HG03097 (cell line): Measurements from ENCODE around the gene CST7.
A peak's percentile ranks its signal among the peaks of the same experiment; 100 is the strongest.
"Not testable (repeated sequence)": the region's sequence is repeated elsewhere in the genome, so short reads cannot be mapped to it uniquely, and the experiment has no call there.

Source experiments
- ATAC-seq: cut with Tn5 transposase; IDR thresholded peaks from one replicate; pipeline ENCODE4 v1.9.1; 2021; ENCODE audit not compliant: unreplicated experiment, low FRiP score

Gene CST7

GRCh38 chr20:24948939-24949679 lies at the start of gene CST7:
TSS of gene CST7 (plus strand) at chr20:24949269. CDS start at chr20:24949506, 237 bp downstream.
- peak; percentile 66 for ATAC-seq

- ATAC-seq, result no peak
Observed at GRCh38 chr20:24906806-24907205, 42.3 kb upstream of the CST7 start.

- ATAC-seq, result no peak
Observed at GRCh38 chr20:24908642-24909041, 40.4 kb upstream of the CST7 start.

DNA sequence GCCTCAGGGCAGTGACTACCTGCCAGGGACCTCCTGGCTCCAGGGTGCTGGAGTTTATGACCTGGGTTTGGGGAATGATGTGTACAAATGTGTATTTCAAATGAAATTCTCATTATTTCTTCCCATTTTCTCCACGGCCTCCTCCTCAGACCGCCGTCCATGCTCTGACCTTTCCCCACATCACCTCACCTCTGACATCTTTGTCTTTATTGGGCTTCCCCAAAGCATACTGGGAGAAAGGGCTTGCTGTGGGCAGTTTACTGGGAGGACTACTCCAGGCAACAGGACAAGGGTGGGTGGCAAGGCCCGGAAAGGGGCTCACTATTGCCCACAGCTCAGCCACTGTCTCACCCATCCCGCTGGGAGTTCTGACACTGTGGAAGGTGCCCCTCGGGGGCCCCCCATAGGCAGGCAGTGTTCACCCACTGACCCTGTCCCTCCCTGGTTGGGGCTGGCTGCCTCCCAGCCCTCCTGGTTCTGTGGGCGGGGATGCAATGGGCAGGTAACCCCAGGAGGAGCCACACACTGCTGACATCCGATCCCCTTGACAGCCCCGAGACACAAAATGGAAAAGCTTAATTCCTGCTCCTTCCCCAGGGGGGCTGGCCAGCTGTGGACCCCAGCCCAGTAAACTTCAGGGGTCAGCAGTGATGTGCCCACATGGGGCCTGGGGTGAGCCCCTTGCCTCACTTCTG lies 39.8 kb upstream of the CST7 start:
- no peak for ATAC-seq

GRCh38 chr20:24909861-24910260 lies 39.2 kb upstream of the CST7 start:
- ATAC-seq, result no peak

GRCh38 chr20:24910461-24910860 lies 38.6 kb upstream of the CST7 start:
- ATAC-seq, result no peak

GRCh38 chr20:24911461-24911860 lies 37.6 kb upstream of the CST7 start:
- ATAC-seq, result no peak

- no peak for ATAC-seq
Observed at GRCh38 chr20:24912397-24913075, 36.5 kb upstream of the CST7 start.

DNA sequence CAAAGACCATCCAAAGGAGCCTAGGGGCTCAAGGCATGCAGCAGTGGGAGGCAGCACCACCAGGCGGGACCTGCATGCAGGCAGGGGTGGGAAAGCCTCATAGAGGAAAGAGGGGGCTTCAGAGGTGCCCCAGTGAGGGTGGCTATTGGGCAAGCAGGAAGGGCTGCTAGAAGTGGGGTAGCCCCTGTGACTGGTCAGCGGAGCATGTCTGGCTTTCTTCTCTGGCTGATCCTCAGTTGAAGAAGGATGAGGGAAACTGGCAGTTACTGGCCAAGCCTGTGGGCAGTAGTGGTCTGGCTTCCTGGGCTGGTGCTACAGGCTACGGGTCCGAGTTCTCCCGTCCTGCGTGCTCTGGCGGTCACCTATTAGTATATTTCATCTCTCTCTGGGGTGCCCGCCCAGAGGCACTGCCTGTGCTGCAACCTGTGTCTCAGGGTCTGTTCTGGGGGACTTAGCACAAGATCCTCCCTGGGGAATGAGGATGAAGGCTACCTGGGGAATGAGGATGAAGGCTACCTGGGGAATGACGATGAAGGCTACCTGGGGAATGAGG lies 35.9 kb upstream of the CST7 start:
- ATAC-seq, result no peak

- no peak for ATAC-seq
Observed at GRCh38 chr20:24914388-24915241, 34.5 kb upstream of the CST7 start.

GRCh38 chr20:24915440-24915839 lies 33.6 kb upstream of the CST7 start:
- ATAC-seq, result no peak

GRCh38 chr20:24915892-24916291 lies 33.2 kb upstream of the CST7 start:
- ATAC-seq, result no peak

- no peak for ATAC-seq
Observed at GRCh38 chr20:24916412-24916811, 32.7 kb upstream of the CST7 start.

- no peak for ATAC-seq
Observed at GRCh38 chr20:24917056-24917455, 32.0 kb upstream of the CST7 start.

DNA sequence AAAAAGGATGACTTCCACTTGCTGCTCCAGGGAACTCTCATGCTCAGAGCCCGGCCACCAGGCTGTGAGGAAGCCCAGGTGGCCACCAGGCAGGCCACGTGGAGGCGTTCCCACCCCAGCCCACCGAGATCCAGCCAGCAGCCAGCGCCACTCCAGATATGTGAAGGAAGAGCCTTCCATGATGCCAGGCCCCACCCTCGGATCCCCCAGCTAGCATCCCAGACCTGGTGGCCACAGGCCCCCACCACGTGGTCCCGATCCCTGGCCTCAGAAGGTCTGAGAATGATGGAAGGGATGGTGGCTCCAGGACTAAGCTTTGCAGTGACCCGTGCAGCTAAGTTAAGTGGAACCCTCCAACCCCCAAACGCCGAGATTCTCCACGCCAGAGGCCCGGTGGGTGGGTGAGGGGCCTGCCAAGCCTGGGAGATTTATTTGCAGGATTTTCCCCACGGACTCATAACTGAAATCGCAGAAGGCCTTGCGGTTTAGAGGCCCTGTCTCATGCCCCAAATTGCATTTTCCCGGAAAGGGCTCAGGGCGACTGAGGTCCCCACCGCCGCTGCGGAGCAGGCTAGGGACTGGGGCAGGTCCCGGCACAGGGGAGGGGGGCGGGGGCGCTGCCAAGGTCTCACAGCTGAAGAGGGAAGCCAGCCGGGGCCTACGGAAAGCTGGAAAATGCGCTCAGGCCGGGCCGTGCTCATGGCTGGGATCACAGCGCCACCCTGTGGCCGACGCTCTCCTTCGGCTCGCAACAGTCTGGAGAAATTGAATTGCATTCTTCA lies 31.1 kb upstream of the CST7 start:
- ATAC-seq, result no peak

- no peak for ATAC-seq
Observed at GRCh38 chr20:24918579-24919566, 30.2 kb upstream of the CST7 start.

GRCh38 chr20:24919665-24920064 lies 29.4 kb upstream of the CST7 start:
- ATAC-seq, result not testable (repeated sequence)

DNA sequence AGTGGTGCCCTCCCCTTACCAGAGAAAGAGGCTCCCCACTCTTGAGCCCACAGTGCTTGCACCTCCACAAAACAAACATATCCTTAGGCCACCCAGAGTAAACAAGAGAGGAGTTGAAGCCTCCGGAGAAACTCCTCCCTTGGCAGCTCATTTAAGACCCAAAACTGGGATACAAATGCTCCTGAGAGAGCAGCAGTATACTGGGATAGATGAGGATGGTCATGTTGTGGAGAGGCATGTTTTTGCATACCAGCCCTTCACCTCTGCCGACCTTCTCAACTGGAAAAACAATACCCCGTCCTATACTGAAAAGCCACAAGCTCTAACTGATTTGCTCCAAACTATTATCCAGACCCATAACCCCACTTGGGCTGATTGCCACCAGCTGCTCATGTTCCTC lies 28.4 kb upstream of the CST7 start:
- ATAC-seq, result not testable (repeated sequence)
